K562 (cell line): Measurements from ENCODE around the gene LMNA. TPM values are rescaled to one million over a fixed set of nuclear protein-coding genes. Genes with fewer than 3 reads are reported as not detected.

Experiments used
- CHCHD3 ChIP-seq: fragments of 250-450 bp; sonication (Bioruptor Pico); IDR thresholded peaks from 2 replicates; pipeline ENCODE4 v2.1.2; 2022; ENCODE audit warnings: mild to moderate bottlenecking
- CREB5 ChIP-seq: fragments of 250-450 bp; sonication (Bioruptor Pico); IDR thresholded peaks from 2 replicates; pipeline ENCODE4 v1.5.0; 2020; ENCODE audit warnings: mild to moderate bottlenecking
- CSDE1 ChIP-seq, 2 experiments: fragments of 450-650 bp; IDR thresholded peaks; 2 replicates each; pipeline ENCODE4 v1.6.1; 2016; ENCODE audit warnings: mild to moderate bottlenecking in 1 of 2
- HES1 ChIP-seq: fragments of 450-650 bp; IDR thresholded peaks from 2 replicates; pipeline ENCODE4 v1.6.1; 2016; ENCODE audit warnings: low read depth, mild to moderate bottlenecking, moderate library complexity
- NFATC3 ChIP-seq: fragments of 450-650 bp; IDR thresholded peaks from 2 replicates; pipeline ENCODE4 v1.6.1; 2017; ENCODE audit warnings: mild to moderate bottlenecking
- PCBP1 ChIP-seq: fragments of 200-400 bp; formaldehyde crosslinking; IDR thresholded peaks from 2 replicates; pipeline ENCODE4 v1.6.1; 2018; ENCODE audit warnings: mild to moderate bottlenecking, low read depth, low read length; ENCODE audit not compliant: poor library complexity, severe bottlenecking
- PTBP1 ChIP-seq: fragments of 200-400 bp; formaldehyde crosslinking; IDR thresholded peaks from 2 replicates; pipeline ENCODE4 v1.6.1; 2017; ENCODE audit warnings: low read depth, low read length
- RBFOX2 ChIP-seq: fragments of 200-400 bp; formaldehyde crosslinking; IDR thresholded peaks from 2 replicates; pipeline ENCODE4 v1.6.1; 2017; ENCODE audit warnings: low read depth, mild to moderate bottlenecking, low read length, moderate library complexity
- TAF15 ChIP-seq: fragments of 200-400 bp; formaldehyde crosslinking; IDR thresholded peaks from 2 replicates; pipeline ENCODE4 v1.6.1; 2017; ENCODE audit warnings: mild to moderate bottlenecking, low read depth, low read length, moderate library complexity
- TFAM ChIP-seq: fragments of 250-450 bp; sonication (Bioruptor Pico); conservative IDR thresholded peaks from 2 replicates; pipeline ENCODE4 v1.5.0; 2021; ENCODE audit warnings: mild to moderate bottlenecking, moderate library complexity
- ZBTB9 ChIP-seq: fragments of 450-650 bp; formaldehyde crosslinking; IDR thresholded peaks from 2 replicates; pipeline ENCODE4 v1.4.0; 2020; ENCODE audit warnings: mild to moderate bottlenecking, moderate library complexity
- ZKSCAN8 ChIP-seq: fragments of 200-800 bp; sonication (Bioruptor generic); IDR thresholded peaks from 2 replicates; pipeline ENCODE4 v1.6.1; 2016; ENCODE audit warnings: missing genetic modification characterization, missing compliant biosample characterization
- ZNF121 ChIP-seq: sonication (generic); formaldehyde crosslinking; conservative IDR thresholded peaks from 2 replicates; pipeline ENCODE4 v1.8.0; 2022; ENCODE audit warnings: missing genetic modification reagents
- ZNF134 ChIP-seq: fragments of 250-450 bp; sonication (Bioruptor Pico); conservative IDR thresholded peaks from 2 replicates; pipeline ENCODE4 v1.4.0; 2020
- ZNF23 ChIP-seq: fragments of 250-450 bp; sonication (Bioruptor Pico); IDR thresholded peaks from 2 replicates; pipeline ENCODE4 v1.4.0; 2020; ENCODE audit warnings: mild to moderate bottlenecking
- ZNF79 ChIP-seq: fragments of 250-450 bp; sonication (Bioruptor Pico); IDR thresholded peaks from 2 replicates; pipeline ENCODE4 v1.4.0; 2020; ENCODE audit warnings: low read depth, mild to moderate bottlenecking, moderate library complexity
- polyA plus RNA-seq, 8 experiments: library from polyadenylated mRNA; depleted of rRNA in 4 of 8; stranded (reverse) in 5 of 8; unstranded in 3 of 8; fragments of >200 nt; fragmentation: Nextera tagmentation in 2 of 8; fragmentation: Illumina TruSeq in 1 of 8; extraction: Ambion mirVana in 2 of 8; extraction: Trizol in 1 of 8; gene quantifications; 2 replicates each; pipeline versions ENCODE4 v1.2.1 to v1.2.3, GENCODE V29; 2011 to 2014; ENCODE audit warnings: inconsistent platforms in 1 of 8, missing spikeins in 1 of 8
- total RNA-seq, 7 experiments: library from RNA; depleted of rRNA in 6 of 7; stranded (reverse); fragments of >200 nt in 6 of 7; fragmentation: Illumina TruSeq in 2 of 7; extraction: Trizol in 2 of 7; gene quantifications; 2 replicates each; pipeline versions ENCODE4 v1.2.1 to v1.2.3, GENCODE V29; 2011 to 2021; ENCODE audit warnings: low replicate concordance in 1 of 7
- TF ChIP-seq, protein P1 (sequence below): sonication (generic); formaldehyde crosslinking; IDR thresholded peaks from 2 replicates; pipeline ENCODE4 v1.8.0; 2022; ENCODE audit warnings: mild to moderate bottlenecking, missing genetic modification reagents
- TF ChIP-seq, protein P2 (sequence below): fragments of 250-450 bp; sonication (Bioruptor Pico); IDR thresholded peaks from 2 replicates; pipeline ENCODE4 v1.6.1; 2021; ENCODE audit warnings: mild to moderate bottlenecking
- TF ChIP-seq, protein P3 (sequence below): fragments of 200-800 bp; sonication (Bioruptor generic); IDR thresholded peaks from 2 replicates; pipeline ENCODE4 v1.6.1; 2016; ENCODE audit warnings: missing genetic modification characterization, missing compliant biosample characterization

Gene LMNA
- total and polyA plus RNA-seq, 9 of the 15 experiments (the other 6 are each of a cell fraction or from before 2014, with no cell fraction given) = 1.00 to 347 (median 88.2) TPM

DNA sequence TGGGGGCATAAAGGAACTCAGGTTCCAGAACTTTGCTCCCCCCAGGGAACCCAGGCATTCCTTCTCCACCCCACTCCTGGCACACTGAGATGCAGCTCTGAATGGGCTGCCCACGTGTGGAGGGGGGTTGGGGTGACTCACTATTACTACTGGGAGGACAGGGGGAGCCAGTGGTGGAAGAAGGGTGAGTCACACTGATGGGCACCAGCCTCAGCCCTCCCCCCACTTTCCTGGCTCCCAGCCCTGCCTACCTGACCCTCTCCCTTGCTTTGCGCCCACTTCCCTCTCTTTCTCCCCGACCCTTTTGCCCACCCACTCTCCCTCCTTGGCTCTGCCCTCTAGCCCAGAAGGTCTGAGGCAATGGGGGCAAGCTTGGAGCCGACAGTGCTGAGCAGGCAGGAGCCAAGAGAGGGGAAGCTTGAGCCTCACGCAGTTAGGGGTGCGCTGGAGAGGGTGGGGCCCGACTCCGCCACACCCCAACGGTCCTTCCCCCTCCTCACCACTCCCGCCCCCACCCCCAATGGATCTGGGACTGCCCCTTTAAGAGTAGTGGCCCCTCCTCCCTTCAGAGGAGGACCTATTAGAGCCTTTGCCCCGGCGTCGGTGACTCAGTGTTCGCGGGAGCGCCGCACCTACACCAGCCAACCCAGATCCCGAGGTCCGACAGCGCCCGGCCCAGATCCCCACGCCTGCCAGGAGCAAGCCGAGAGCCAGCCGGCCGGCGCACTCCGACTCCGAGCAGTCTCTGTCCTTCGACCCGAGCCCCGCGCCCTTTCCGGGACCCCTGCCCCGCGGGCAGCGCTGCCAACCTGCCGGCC is at the start of gene LMNA (continued):
- TF ChIP-seq CREB5 (CRISPR knock-in tag) = no peak
- TF ChIP-seq, protein P1, sequence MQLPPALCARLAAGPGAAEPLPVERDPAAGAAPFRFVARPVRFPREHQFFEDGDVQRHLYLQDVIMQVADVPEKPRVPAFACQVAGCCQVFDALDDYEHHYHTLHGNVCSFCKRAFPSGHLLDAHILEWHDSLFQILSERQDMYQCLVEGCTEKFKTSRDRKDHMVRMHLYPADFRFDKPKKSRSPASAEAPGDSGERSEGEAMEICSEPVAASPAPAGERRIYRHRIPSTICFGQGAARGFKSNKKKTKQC = no peak; the same call in 1 of the 2 replicates
- TF ChIP-seq TAF15 = no peak
- no peak for TF ChIP-seq CHCHD3 (CRISPR knock-in tag)
- no peak for TF ChIP-seq TFAM (CRISPR knock-in tag)
- no peak for TF ChIP-seq ZNF121 (CRISPR knock-in tag)
- TF ChIP-seq, protein P2, sequence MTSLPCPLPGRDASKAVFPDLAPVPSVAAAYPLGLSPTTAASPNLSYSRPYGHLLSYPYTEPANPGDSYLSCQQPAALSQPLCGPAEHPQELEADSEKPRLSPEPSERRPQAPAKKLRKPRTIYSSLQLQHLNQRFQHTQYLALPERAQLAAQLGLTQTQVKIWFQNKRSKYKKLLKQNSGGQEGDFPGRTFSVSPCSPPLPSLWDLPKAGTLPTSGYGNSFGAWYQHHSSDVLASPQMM (CRISPR knock-in tag) = no peak
- TF ChIP-seq ZNF23 (CRISPR knock-in tag) = no peak
- peak; percentile 92 for TF ChIP-seq RBFOX2
- no peak; a peak in 1 of 4 replicates for TF ChIP-seq CSDE1 (IDR thresholded peaks at IDR 0.05)
- TF ChIP-seq NFATC3 = no peak
- no peak for TF ChIP-seq ZNF134 (CRISPR knock-in tag)
- TF ChIP-seq PCBP1 = no peak
- TF ChIP-seq ZNF79 = no peak
- no peak for TF ChIP-seq PTBP1
- no peak for TF ChIP-seq ZBTB9 (CRISPR knock-in tag)
- no peak for TF ChIP-seq HES1
- no peak for TF ChIP-seq ZKSCAN8 (CRISPR knock-in tag)
- TF ChIP-seq, protein P3, sequence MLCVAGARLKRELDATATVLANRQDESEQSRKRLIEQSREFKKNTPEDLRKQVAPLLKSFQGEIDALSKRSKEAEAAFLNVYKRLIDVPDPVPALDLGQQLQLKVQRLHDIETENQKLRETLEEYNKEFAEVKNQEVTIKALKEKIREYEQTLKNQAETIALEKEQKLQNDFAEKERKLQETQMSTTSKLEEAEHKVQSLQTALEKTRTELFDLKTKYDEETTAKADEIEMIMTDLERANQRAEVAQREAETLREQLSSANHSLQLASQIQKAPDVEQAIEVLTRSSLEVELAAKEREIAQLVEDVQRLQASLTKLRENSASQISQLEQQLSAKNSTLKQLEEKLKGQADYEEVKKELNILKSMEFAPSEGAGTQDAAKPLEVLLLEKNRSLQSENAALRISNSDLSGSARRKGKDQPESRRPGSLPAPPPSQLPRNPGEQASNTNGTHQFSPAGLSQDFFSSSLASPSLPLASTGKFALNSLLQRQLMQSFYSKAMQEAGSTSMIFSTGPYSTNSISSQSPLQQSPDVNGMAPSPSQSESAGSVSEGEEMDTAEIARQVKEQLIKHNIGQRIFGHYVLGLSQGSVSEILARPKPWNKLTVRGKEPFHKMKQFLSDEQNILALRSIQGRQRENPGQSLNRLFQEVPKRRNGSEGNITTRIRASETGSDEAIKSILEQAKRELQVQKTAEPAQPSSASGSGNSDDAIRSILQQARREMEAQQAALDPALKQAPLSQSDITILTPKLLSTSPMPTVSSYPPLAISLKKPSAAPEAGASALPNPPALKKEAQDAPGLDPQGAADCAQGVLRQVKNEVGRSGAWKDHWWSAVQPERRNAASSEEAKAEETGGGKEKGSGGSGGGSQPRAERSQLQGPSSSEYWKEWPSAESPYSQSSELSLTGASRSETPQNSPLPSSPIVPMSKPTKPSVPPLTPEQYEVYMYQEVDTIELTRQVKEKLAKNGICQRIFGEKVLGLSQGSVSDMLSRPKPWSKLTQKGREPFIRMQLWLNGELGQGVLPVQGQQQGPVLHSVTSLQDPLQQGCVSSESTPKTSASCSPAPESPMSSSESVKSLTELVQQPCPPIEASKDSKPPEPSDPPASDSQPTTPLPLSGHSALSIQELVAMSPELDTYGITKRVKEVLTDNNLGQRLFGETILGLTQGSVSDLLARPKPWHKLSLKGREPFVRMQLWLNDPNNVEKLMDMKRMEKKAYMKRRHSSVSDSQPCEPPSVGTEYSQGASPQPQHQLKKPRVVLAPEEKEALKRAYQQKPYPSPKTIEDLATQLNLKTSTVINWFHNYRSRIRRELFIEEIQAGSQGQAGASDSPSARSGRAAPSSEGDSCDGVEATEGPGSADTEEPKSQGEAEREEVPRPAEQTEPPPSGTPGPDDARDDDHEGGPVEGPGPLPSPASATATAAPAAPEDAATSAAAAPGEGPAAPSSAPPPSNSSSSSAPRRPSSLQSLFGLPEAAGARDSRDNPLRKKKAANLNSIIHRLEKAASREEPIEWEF (CRISPR knock-in tag) = no peak
